ENCODE data around the gene PKD1. TPM values are rescaled to one million over a fixed set of nuclear protein-coding genes. Genes with fewer than 3 reads are reported as not detected.

The PKD1 gene
- total RNA-seq, 1 donor from 2014 or later = 628 TPM

- peaks cover 2% of the 10 kb centered on the region for H3K27me3 Mint-ChIP-seq (ENCODE audit: unreplicated experiment)
- no peak overlapping the region for H3K27ac Mint-ChIP-seq (ENCODE audit: unreplicated experiment)
- H3K4me1 Mint-ChIP-seq (ENCODE audit: low read depth, unreplicated experiment) = no peaks in the 10 kb centered on the region
- DNase-seq = no peak
- H3K4me3 Mint-ChIP-seq (ENCODE audit: unreplicated experiment) = no peak overlapping the region
- no peaks in the 10 kb centered on the region for H3K36me3 Mint-ChIP-seq (ENCODE audit: unreplicated experiment)
- no peak for TF ChIP-seq CTCF (IDR thresholded peaks at IDR 0.05; ENCODE audit: partially characterized antibody, unreplicated experiment)
- H3K9me3 Mint-ChIP-seq (ENCODE audit: unreplicated experiment) = no peaks in the 10 kb centered on the region
Observed at GRCh38 chr16:2174396-2175131, 38.9 kb upstream of the PKD1 start.

- TF ChIP-seq CTCF (IDR thresholded peaks at IDR 0.05; ENCODE audit: partially characterized antibody, unreplicated experiment) = no peak
- no peak for DNase-seq
- Mint-ChIP-seq H3K27ac (ENCODE audit: unreplicated experiment) (no peak overlapping the region), H3K9me3 (ENCODE audit: unreplicated experiment) (no peaks in the 10 kb centered on the region), H3K4me1 (ENCODE audit: low read depth, unreplicated experiment) (no peaks in the 10 kb centered on the region), H3K36me3 (ENCODE audit: unreplicated experiment) (no peaks in the 10 kb centered on the region), H3K27me3 (ENCODE audit: unreplicated experiment) (peaks cover 2% of the 10 kb centered on the region), H3K4me3 (ENCODE audit: unreplicated experiment) (no peak overlapping the region)
Observed at GRCh38 chr16:2173916-2174315, 38.2 kb upstream of the PKD1 start.

GRCh38 chr16:2173366-2173765, 37.7 kb upstream of the PKD1 start:
- no peak for DNase-seq
- H3K27me3 Mint-ChIP-seq (ENCODE audit: unreplicated experiment) = peaks cover 2% of the 10 kb centered on the region
- H3K4me1 Mint-ChIP-seq (ENCODE audit: low read depth, unreplicated experiment) = peaks cover under 1% of the 10 kb centered on the region
- H3K27ac Mint-ChIP-seq (ENCODE audit: unreplicated experiment) = no peak overlapping the region
- no peak overlapping the region for H3K4me3 Mint-ChIP-seq (ENCODE audit: unreplicated experiment)
- H3K9me3 Mint-ChIP-seq (ENCODE audit: unreplicated experiment) = no peaks in the 10 kb centered on the region
- no peak for TF ChIP-seq CTCF (IDR thresholded peaks at IDR 0.05; ENCODE audit: partially characterized antibody, unreplicated experiment)
- H3K36me3 Mint-ChIP-seq (ENCODE audit: unreplicated experiment) = no peaks in the 10 kb centered on the region

GRCh38 chr16:2172688-2173335, 37.1 kb upstream of the PKD1 start:
- no peak for TF ChIP-seq CTCF (IDR thresholded peaks at IDR 0.05; ENCODE audit: partially characterized antibody, unreplicated experiment)
- Mint-ChIP-seq H3K36me3 (ENCODE audit: unreplicated experiment) (no peaks in the 10 kb centered on the region), H3K4me1 (ENCODE audit: low read depth, unreplicated experiment) (peaks cover 3% of the 10 kb centered on the region), H3K27me3 (ENCODE audit: unreplicated experiment) (peaks cover 2% of the 10 kb centered on the region), H3K27ac (ENCODE audit: unreplicated experiment) (no peak overlapping the region), H3K9me3 (ENCODE audit: unreplicated experiment) (no peaks in the 10 kb centered on the region), H3K4me3 (ENCODE audit: unreplicated experiment) (no peak overlapping the region)
- DNase-seq = no peak

GRCh38 chr16:2171601-2172178, 36.0 kb upstream of the PKD1 start:
- peaks cover 3% of the 10 kb centered on the region for H3K4me1 Mint-ChIP-seq (ENCODE audit: low read depth, unreplicated experiment)
- H3K27ac Mint-ChIP-seq (ENCODE audit: unreplicated experiment) = no peak overlapping the region
- no peaks in the 10 kb centered on the region for H3K9me3 Mint-ChIP-seq (ENCODE audit: unreplicated experiment)
- peaks cover 2% of the 10 kb centered on the region for H3K27me3 Mint-ChIP-seq (ENCODE audit: unreplicated experiment)
- TF ChIP-seq CTCF (IDR thresholded peaks at IDR 0.05; ENCODE audit: partially characterized antibody, unreplicated experiment) = no peak
- no peaks in the 10 kb centered on the region for H3K36me3 Mint-ChIP-seq (ENCODE audit: unreplicated experiment)
- no peak overlapping the region for H3K4me3 Mint-ChIP-seq (ENCODE audit: unreplicated experiment)
- DNase-seq = no peak
